Activated T-cell treated with anti-CD3 and anti-CD28 coated beads, Interleukin-2, amount 50 U/mL, for 24 hours (primary cell): ENCODE measurements around the gene SMYD3.
A peak's percentile ranks its signal among the peaks of the same experiment; 100 is the strongest.

Experiments
- DNase-seq: peaks from one replicate; pipeline ENCODE4 v3.0.0-alpha.2; 2020
- H3K27ac Mint-ChIP-seq: 2 replicates; pipeline ENCODE4 v1.8.0; 2020; ENCODE audit warnings: mild to moderate bottlenecking, mixed read lengths
- H3K27me3 Mint-ChIP-seq: 2 replicates; pipeline ENCODE4 v1.8.0; 2020; ENCODE audit warnings: mixed read lengths
- H3K36me3 Mint-ChIP-seq: 2 replicates; pipeline ENCODE4 v1.8.0; 2020; ENCODE audit warnings: low read depth, mixed read lengths
- H3K4me1 Mint-ChIP-seq: 2 replicates; pipeline ENCODE4 v1.8.0; 2020; ENCODE audit warnings: low read depth, mixed read lengths
- H3K4me3 Mint-ChIP-seq: 2 replicates; pipeline ENCODE4 v1.8.0; 2020; ENCODE audit warnings: mild to moderate bottlenecking, moderate library complexity, mixed read lengths
- H3K9me3 Mint-ChIP-seq: 2 replicates; pipeline ENCODE4 v1.8.0; 2020; ENCODE audit warnings: mixed read lengths

The SMYD3 gene

GRCh38 chr1:246269466-246269865 is 237.6 kb downstream of the SMYD3 start:
- Mint-ChIP-seq H3K4me3 (no peak overlapping the region), H3K27me3 (no peaks in the 10 kb centered on the region), H3K9me3 (peaks cover 6% of the 10 kb centered on the region), H3K27ac (no peak overlapping the region), H3K4me1 (no peaks in the 10 kb centered on the region), H3K36me3 (peaks cover 25% of the 10 kb centered on the region)
- no peak for DNase-seq

GRCh38 chr1:246267896-246268295 is 239.2 kb downstream of the SMYD3 start:
- Mint-ChIP-seq H3K4me3 (no peak overlapping the region), H3K4me1 (no peaks in the 10 kb centered on the region), H3K9me3 (peaks cover 6% of the 10 kb centered on the region), H3K36me3 (peaks cover 23% of the 10 kb centered on the region), H3K27me3 (no peaks in the 10 kb centered on the region), H3K27ac (no peak overlapping the region)
- DNase-seq: no peak

- no peaks in the 10 kb centered on the region for H3K27me3 Mint-ChIP-seq
- no peaks in the 10 kb centered on the region for H3K4me1 Mint-ChIP-seq
- H3K4me3 Mint-ChIP-seq: no peak overlapping the region
- H3K36me3 Mint-ChIP-seq: peaks cover 24% of the 10 kb centered on the region
- H3K27ac Mint-ChIP-seq: no peak overlapping the region
- peaks cover 6% of the 10 kb centered on the region for H3K9me3 Mint-ChIP-seq
- DNase-seq: no peak
These were observed 239.7 kb downstream of the SMYD3 start for GRCh38 chr1:246267426-246267825.

- DNase-seq: no peak
These were observed 241.6 kb downstream of the SMYD3 start for GRCh38 chr1:246265481-246265880.

GRCh38 chr1:246262281-246262680 is 244.8 kb downstream of the SMYD3 start:
- H3K27me3 Mint-ChIP-seq: no peaks in the 10 kb centered on the region
- H3K4me1 Mint-ChIP-seq: no peaks in the 10 kb centered on the region
- no peak overlapping the region for H3K4me3 Mint-ChIP-seq
- H3K36me3 Mint-ChIP-seq: peaks cover 36% of the 10 kb centered on the region
- no peak overlapping the region for H3K27ac Mint-ChIP-seq
- peaks cover 20% of the 10 kb centered on the region for H3K9me3 Mint-ChIP-seq
- DNase-seq: no peak

More at GRCh38 chr1:246265481-246265880, 241.6 kb downstream of the SMYD3 start:
- Mint-ChIP-seq H3K27me3 (no peaks in the 10 kb centered on the region), H3K36me3 (peaks cover 26% of the 10 kb centered on the region), H3K4me3 (no peak overlapping the region), H3K4me1 (no peaks in the 10 kb centered on the region), H3K27ac (no peak overlapping the region), H3K9me3 (peaks cover 7% of the 10 kb centered on the region)

GRCh38 chr1:246261639-246262038 is 245.4 kb downstream of the SMYD3 start:
- Mint-ChIP-seq H3K36me3 (peaks cover 36% of the 10 kb centered on the region), H3K27me3 (no peaks in the 10 kb centered on the region), H3K4me1 (no peaks in the 10 kb centered on the region), H3K27ac (no peak overlapping the region), H3K9me3 (peaks cover 20% of the 10 kb centered on the region), H3K4me3 (no peak overlapping the region)
- DNase-seq: no peak

- no peak for DNase-seq
- no peak overlapping the region for H3K4me3 Mint-ChIP-seq
- H3K27ac Mint-ChIP-seq: no peak overlapping the region
- H3K4me1 Mint-ChIP-seq: no peaks in the 10 kb centered on the region
- peaks cover 34% of the 10 kb centered on the region for H3K36me3 Mint-ChIP-seq
- H3K9me3 Mint-ChIP-seq: peaks cover 26% of the 10 kb centered on the region
- no peaks in the 10 kb centered on the region for H3K27me3 Mint-ChIP-seq
These were observed 248.8 kb downstream of the SMYD3 start for GRCh38 chr1:246258250-246258649.

- Mint-ChIP-seq H3K4me3 (no peak overlapping the region), H3K27ac (no peak overlapping the region), H3K4me1 (no peaks in the 10 kb centered on the region), H3K27me3 (no peaks in the 10 kb centered on the region), H3K9me3 (peaks cover 24% of the 10 kb centered on the region), H3K36me3 (peaks cover 23% of the 10 kb centered on the region)
- no peak for DNase-seq
These were observed 251.3 kb downstream of the SMYD3 start for GRCh38 chr1:246255773-246256172.

GRCh38 chr1:246254854-246255253 is 252.2 kb downstream of the SMYD3 start:
- no peaks in the 10 kb centered on the region for H3K27me3 Mint-ChIP-seq
- DNase-seq: no peak
- H3K4me3 Mint-ChIP-seq: no peak overlapping the region
- H3K4me1 Mint-ChIP-seq: no peaks in the 10 kb centered on the region
- peaks cover 16% of the 10 kb centered on the region for H3K36me3 Mint-ChIP-seq
- H3K27ac Mint-ChIP-seq: no peak overlapping the region
- H3K9me3 Mint-ChIP-seq: peaks cover 21% of the 10 kb centered on the region

- no peaks in the 10 kb centered on the region for H3K27me3 Mint-ChIP-seq
- H3K27ac Mint-ChIP-seq: no peak overlapping the region
- H3K36me3 Mint-ChIP-seq: peaks cover 2% of the 10 kb centered on the region
- H3K4me3 Mint-ChIP-seq: no peak overlapping the region
- H3K4me1 Mint-ChIP-seq: no peaks in the 10 kb centered on the region
- no peak for DNase-seq
- H3K9me3 Mint-ChIP-seq: peaks cover 8% of the 10 kb centered on the region
These were observed 260.6 kb downstream of the SMYD3 start for GRCh38 chr1:246246430-246246829.

GRCh38 chr1:246245541-246245940 is 261.5 kb downstream of the SMYD3 start:
- no peak for DNase-seq
- H3K36me3 Mint-ChIP-seq: peaks cover 2% of the 10 kb centered on the region
- H3K27ac Mint-ChIP-seq: no peak overlapping the region
- no peaks in the 10 kb centered on the region for H3K4me1 Mint-ChIP-seq
- peaks cover 6% of the 10 kb centered on the region for H3K9me3 Mint-ChIP-seq
- H3K4me3 Mint-ChIP-seq: no peak overlapping the region
- H3K27me3 Mint-ChIP-seq: no peaks in the 10 kb centered on the region

GRCh38 chr1:246232126-246232525 is 275.0 kb downstream of the SMYD3 start:
- Mint-ChIP-seq H3K9me3 (peaks cover 11% of the 10 kb centered on the region), H3K36me3 (peaks cover 12% of the 10 kb centered on the region), H3K27ac (no peak overlapping the region), H3K27me3 (no peaks in the 10 kb centered on the region), H3K4me1 (no peaks in the 10 kb centered on the region), H3K4me3 (no peak overlapping the region)
- DNase-seq: no peak

GRCh38 chr1:246226041-246226440 is 281.0 kb downstream of the SMYD3 start:
- H3K27me3 Mint-ChIP-seq: no peaks in the 10 kb centered on the region
- no peak overlapping the region for H3K27ac Mint-ChIP-seq
- peaks cover 7% of the 10 kb centered on the region for H3K9me3 Mint-ChIP-seq
- no peaks in the 10 kb centered on the region for H3K4me1 Mint-ChIP-seq
- DNase-seq: no peak
- no peak overlapping the region for H3K4me3 Mint-ChIP-seq
- peaks cover 8% of the 10 kb centered on the region for H3K36me3 Mint-ChIP-seq

GRCh38 chr1:246221485-246222255 is 285.4 kb downstream of the SMYD3 start:
- peaks cover 3% of the 10 kb centered on the region for H3K9me3 Mint-ChIP-seq

GRCh38 chr1:246220495-246221065 is 286.5 kb downstream of the SMYD3 start:
- DNase-seq: no peak
- peaks cover 3% of the 10 kb centered on the region for H3K9me3 Mint-ChIP-seq
- H3K27me3 Mint-ChIP-seq: no peaks in the 10 kb centered on the region
- H3K36me3 Mint-ChIP-seq: peaks cover 15% of the 10 kb centered on the region
- H3K4me3 Mint-ChIP-seq: no peak overlapping the region
- H3K27ac Mint-ChIP-seq: no peak overlapping the region
- H3K4me1 Mint-ChIP-seq: no peaks in the 10 kb centered on the region

More at GRCh38 chr1:246221485-246222255, 285.4 kb downstream of the SMYD3 start:
- peaks cover 15% of the 10 kb centered on the region for H3K36me3 Mint-ChIP-seq
- H3K27me3 Mint-ChIP-seq: no peaks in the 10 kb centered on the region
- no peaks in the 10 kb centered on the region for H3K4me1 Mint-ChIP-seq
- no peak overlapping the region for H3K4me3 Mint-ChIP-seq
- no peak for DNase-seq
- H3K27ac Mint-ChIP-seq: peak overlapping the region; percentile 34
